Mucosa of descending colon (tissue), 3 donors: ENCODE data around the gene PLCB3. TPM values are rescaled to one million over a fixed set of nuclear protein-coding genes. Genes with fewer than 3 reads are reported as not detected.

Source experiments
- ATAC-seq: fragments of 200-7000 bp; cut with Tn5 transposase; one replicate; pipeline ENCODE4 v1.9.1; 2020; ENCODE audit warnings: mild to moderate bottlenecking, moderate library complexity
- DNase-seq, 3 donors: peaks; one replicate each; pipeline ENCODE4 v3.0.0-alpha.2; 2020
- H3K36me3 ChIP-seq: fragments of 200-600 bp; one replicate; pipeline ENCODE4 v1.8.0; 2021; ENCODE audit warnings: low read depth, mild to moderate bottlenecking
- H3K4me1 ChIP-seq: fragments of 200-600 bp; one replicate; pipeline ENCODE4 v1.8.0; 2021; ENCODE audit warnings: low read depth, mild to moderate bottlenecking
- H3K4me3 ChIP-seq: fragments of 200-600 bp; one replicate; pipeline ENCODE4 v1.8.0; 2021; ENCODE audit warnings: mild to moderate bottlenecking
- H3K9me3 ChIP-seq: fragments of 200-600 bp; one replicate; pipeline ENCODE4 v1.8.0; 2021; ENCODE audit warnings: mild to moderate bottlenecking
- intact Hi-C, 2 donors: fragments of 100-400 bp; cut with DNase I in 1 of 2; cut with micrococcal nuclease in 1 of 2; formaldehyde crosslinking; loops; one replicate each; pipeline versions ENCODE4 v1.11.0 to v1.11.1; 2022; cut with DNase I, micrococcal nuclease
- total RNA-seq, 3 donors: library from RNA; stranded (reverse); fragmentation: NEBNext Ultra II Directional in 2 of 3; extraction: Animal tissue kit (Norgen Biotek cat#: 25700) in 2 of 3; gene quantifications; one replicate each; pipeline versions ENCODE4 v1.2.1 to v1.2.4, GENCODE V29; 2021 to 2023
- TF ChIP-seq, protein P1 (sequence below): fragments of 200-600 bp; IDR thresholded peaks from one replicate; pipeline ENCODE4 v1.8.0; 2022; ENCODE audit warnings: antibody characterized with exemption, mild to moderate bottlenecking
- donor health status: DM: no; HTN: no; CAD: no; lungs with moderate emphysema.
- donor health status: DM: no; HTN: no; CAD: no.
- donor health status: DM: no; HTN: yes; CAD: no.

Gene PLCB3
- total RNA-seq, 3 donors from 2014 or later = 51.1 to 72.1 (median 65.1) TPM

DNA sequence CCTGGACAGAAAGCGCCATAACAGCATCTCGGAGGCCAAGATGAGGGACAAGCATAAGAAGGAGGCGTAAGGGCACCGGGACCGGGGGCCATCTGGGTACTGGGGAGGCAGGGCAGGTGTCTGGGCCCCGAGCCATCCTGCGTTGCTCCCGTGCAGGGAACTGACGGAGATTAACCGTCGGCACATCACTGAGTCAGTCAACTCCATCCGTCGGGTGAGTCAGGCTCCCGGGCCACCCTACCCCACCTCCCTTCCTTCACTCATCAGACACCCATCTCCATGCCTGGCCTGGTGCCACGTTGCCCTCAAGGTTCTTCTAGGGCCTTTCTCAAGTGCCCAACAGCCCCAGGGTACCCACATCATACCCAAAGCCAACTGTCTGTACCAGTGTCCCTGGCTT lies 15.0 kb downstream of the PLCB3 start:
- H3K4me3 ChIP-seq = no peak overlapping the region
- intact Hi-C loops = no loop called here
- peak in 1 of 3 donors; percentile 55 for DNase-seq
- TF ChIP-seq, protein P1, sequence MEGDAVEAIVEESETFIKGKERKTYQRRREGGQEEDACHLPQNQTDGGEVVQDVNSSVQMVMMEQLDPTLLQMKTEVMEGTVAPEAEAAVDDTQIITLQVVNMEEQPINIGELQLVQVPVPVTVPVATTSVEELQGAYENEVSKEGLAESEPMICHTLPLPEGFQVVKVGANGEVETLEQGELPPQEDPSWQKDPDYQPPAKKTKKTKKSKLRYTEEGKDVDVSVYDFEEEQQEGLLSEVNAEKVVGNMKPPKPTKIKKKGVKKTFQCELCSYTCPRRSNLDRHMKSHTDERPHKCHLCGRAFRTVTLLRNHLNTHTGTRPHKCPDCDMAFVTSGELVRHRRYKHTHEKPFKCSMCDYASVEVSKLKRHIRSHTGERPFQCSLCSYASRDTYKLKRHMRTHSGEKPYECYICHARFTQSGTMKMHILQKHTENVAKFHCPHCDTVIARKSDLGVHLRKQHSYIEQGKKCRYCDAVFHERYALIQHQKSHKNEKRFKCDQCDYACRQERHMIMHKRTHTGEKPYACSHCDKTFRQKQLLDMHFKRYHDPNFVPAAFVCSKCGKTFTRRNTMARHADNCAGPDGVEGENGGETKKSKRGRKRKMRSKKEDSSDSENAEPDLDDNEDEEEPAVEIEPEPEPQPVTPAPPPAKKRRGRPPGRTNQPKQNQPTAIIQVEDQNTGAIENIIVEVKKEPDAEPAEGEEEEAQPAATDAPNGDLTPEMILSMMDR = no peak
- peaks cover 4% of the 10 kb centered on the region for H3K36me3 ChIP-seq
- H3K4me1 ChIP-seq = peaks cover 11% of the 10 kb centered on the region
- no peaks in the 10 kb centered on the region for H3K9me3 ChIP-seq
- ATAC-seq = no peak

DNA sequence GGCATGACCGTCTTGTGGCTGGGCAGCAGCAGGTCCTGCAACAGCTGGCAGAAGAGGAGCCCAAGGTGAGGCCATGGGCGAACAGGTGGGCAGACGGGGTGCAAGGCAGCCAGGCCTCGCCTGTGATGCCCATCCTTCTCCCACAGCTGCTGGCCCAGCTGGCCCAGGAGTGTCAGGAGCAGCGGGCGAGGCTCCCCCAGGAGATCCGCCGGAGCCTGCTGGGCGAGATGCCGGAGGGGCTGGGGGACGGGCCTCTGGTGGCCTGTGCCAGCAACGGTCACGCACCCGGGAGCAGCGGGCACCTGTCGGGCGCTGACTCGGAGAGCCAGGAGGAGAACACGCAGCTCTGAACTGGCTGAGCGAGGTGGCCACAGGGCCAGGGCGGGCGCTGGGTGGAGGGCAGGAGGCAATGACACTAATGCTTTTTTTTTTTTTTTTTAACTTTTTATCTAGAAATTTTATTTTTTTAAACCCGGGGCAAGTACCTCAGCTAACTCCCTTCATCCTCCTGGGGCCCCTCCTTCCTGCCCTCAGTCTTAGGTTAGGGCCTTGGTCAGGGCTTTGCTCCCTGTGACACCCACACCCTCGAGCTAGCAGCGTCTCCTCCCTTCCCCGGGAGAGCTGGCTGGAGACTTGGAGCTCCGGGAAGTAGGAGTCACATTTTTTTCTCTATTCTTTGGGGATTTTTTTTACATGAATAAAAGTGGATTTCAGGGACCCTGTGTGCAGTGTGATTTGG lies 16.0 kb downstream of the PLCB3 start:
- Histone ChIP-seq H3K36me3 (peaks cover 4% of the 10 kb centered on the region), H3K4me3 (no peak overlapping the region), H3K4me1 (peaks cover 18% of the 10 kb centered on the region), H3K9me3 (no peaks in the 10 kb centered on the region)
- TF ChIP-seq, protein P1 = no peak
- intact Hi-C loops = no loop called here
- no peak for DNase-seq
- ATAC-seq = no peak

DNA sequence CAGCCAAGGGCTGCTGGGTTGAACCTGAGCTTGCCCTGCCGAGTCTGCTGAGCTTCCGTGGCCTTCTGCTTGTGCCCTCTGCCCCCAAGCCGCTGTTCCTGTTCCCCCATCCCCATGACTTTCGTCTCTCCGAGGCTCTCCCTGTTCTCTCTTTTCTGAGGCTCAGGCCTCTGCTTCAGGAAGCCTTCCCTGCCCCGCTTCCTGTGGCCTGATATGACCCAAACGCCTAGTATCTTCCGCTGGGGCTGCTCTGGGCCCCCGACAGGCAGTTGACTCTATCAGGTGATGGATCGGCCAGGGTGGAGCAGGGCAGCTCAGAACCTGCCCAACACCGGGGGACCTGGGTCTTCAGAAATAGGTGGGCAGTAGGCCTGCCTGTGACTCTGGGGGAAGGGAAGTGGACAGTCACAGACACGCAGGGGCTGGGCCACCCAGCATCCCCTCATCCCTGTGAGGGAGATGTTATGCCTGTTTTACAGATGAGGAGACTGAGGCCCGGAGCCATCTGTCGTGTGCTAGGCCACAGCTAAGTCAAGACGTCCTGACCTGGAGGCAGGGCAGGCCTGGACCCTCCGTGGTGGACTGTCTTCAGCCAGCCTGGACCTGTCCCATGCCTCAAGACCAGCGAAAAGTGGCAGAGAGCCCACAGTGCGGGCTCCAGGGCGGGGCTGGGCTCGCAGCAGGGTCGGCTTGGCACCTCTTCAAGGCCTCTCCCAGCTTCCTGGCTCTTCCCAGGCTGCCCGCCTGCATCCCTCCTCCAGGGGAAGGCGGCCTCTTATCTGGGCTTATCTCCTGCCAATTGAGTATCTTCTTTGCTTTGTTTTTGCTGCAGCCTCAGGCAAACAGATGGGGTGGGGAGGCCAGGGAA lies 16.9 kb downstream of the PLCB3 start:
- intact Hi-C loops = no loop called here
- TF ChIP-seq, protein P1 = no peak
- peaks cover 4% of the 10 kb centered on the region for H3K36me3 ChIP-seq
- H3K4me3 ChIP-seq = no peak overlapping the region
- peaks cover 27% of the 10 kb centered on the region for H3K4me1 ChIP-seq
- H3K9me3 ChIP-seq = no peaks in the 10 kb centered on the region
- ATAC-seq = peak; percentile 10
- DNase-seq = peak; percentile 80 to 87 (median 83)

DNA sequence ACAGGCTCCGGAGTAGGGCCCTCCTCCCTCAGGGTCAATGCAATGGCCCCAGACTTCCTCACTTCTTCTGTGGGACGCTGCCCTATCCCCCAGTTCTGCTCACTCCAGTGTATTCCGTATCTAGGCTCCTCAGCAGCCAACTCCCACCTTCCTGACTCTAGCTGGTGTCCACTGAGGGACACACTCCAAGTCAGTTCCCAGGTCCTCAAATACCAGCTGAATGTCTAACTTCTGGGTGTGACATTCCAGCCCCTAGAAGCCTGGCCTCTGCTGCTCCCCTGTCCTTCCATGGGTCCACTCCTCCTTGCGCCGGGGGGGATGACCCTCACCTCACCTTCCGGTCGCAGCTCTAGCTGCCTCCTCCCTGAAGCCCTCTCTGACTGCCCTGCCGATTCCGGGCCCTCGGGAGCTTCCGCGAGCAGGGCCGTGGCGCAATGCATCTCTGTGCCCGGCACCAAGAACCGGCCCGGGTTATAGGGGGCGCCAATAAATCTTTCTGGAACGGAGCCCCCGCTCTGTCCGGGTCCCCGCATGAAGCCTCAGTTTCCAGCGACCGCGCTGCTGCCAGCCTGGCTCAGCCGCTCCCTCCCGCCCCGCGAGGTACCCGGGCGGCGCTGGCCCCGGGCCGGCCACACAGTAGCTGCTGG lies 17.7 kb downstream of the PLCB3 start:
- intact Hi-C loops = no loop called here
- H3K4me3 ChIP-seq = peak overlapping the region; percentile 46
- peaks cover 4% of the 10 kb centered on the region for H3K36me3 ChIP-seq
- DNase-seq = peak; percentile 74 to 87 (median 83)
- H3K9me3 ChIP-seq = no peaks in the 10 kb centered on the region
- peaks cover 32% of the 10 kb centered on the region for H3K4me1 ChIP-seq
- ATAC-seq = peak; percentile 21
- TF ChIP-seq, protein P1 = no peak

DNA sequence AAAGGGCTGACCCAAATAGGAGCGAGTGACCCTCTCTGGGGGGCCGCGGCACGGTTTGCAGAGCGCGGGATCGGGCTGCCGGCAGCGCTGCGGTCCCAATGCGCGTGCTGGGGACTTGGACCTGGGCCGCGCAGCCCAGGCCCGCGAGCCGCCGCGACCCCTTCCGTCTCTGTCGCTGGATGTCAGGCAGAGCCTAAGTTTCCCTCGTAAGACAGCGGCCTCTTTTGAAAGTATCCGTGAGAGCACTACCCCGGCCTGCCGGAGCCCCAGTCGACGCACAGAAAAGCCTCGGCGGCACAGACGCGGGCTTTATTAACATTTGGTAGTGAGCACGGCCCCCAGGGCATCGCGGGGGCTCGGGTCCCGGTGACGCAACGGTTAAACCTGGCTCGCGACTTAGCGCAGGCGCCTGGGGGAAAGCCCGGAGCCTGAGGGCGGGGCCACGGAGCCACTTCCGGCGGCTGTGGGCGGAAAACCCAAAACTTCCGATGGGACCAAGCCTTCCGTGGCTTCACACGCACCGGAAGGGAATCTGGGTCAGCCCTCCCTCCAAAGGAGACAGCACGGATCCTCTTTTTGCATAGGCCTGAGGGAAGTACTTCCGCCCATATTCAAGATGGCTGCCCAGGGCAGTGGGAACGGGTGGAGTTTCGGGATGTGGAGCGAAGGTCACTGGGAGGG lies 18.4 kb downstream of the PLCB3 start:
- intact Hi-C loops = no loop called here
- ATAC-seq (peak; percentile 81), DNase-seq (peak; percentile 97 to 98 (median 98))
- H3K9me3 ChIP-seq = no peaks in the 10 kb centered on the region
- peaks cover 35% of the 10 kb centered on the region for H3K4me1 ChIP-seq
- peaks cover 4% of the 10 kb centered on the region for H3K36me3 ChIP-seq
- TF ChIP-seq, protein P1 = no peak
- H3K4me3 ChIP-seq = peak overlapping the region; percentile 46
